HS-27A (cell line): Measurements from ENCODE around the gene TJAP1.

Source experiments
- DNase-seq: peaks from one replicate; pipeline ENCODE4 v3.0.0-alpha.2; 2012; ENCODE audit warnings: low read depth, missing footprints

The TJAP1 gene, protein sequence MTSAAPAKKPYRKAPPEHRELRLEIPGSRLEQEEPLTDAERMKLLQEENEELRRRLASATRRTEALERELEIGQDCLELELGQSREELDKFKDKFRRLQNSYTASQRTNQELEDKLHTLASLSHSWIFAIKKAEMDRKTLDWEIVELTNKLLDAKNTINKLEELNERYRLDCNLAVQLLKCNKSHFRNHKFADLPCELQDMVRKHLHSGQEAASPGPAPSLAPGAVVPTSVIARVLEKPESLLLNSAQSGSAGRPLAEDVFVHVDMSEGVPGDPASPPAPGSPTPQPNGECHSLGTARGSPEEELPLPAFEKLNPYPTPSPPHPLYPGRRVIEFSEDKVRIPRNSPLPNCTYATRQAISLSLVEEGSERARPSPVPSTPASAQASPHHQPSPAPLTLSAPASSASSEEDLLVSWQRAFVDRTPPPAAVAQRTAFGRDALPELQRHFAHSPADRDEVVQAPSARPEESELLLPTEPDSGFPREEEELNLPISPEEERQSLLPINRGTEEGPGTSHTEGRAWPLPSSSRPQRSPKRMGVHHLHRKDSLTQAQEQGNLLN

DNA sequence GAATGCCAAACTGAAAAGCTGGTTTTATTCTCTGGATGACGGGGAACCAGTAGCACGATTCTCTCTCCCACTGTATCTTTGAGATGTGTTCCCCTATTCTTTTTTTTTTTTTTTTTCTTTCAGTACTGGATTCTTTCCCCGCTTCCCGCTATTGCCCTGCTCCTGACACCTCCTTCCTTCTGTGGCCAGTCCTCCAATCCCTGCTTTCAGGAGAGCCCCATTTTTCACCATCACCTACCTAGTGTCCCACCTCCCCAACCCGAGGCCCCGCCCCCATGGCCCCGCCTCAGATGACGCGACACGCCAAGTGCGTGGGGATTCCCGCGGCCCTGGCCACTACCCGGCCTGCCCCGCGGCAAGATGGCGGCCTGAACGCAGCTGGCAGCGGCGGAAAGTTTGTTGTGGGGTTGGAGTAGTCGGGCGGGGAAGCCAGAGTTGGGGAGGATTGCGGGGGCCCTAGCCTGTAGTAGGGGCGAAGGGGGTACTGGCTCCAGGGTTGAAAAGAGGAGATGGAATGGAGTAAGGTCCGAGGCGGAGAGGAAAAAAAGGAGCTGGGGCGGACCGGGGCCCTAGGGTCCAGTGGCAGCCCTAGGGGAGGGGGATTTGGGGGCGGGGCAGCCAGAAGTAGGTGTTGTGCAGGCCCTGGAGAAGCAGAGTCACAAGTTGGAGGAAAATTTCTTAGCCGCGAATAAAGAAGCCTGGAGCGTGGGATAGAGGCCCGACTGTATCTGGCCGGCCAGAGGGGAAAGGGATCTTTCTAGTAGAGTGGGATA lies at the start of gene TJAP1:
Gene TJAP1, plus strand, starts transcription at position 336 of the 773 bp plus-strand sequence. CDS start 21,432 bp downstream, outside the sequence.
- DNase-seq = peak; percentile 70

DNA sequence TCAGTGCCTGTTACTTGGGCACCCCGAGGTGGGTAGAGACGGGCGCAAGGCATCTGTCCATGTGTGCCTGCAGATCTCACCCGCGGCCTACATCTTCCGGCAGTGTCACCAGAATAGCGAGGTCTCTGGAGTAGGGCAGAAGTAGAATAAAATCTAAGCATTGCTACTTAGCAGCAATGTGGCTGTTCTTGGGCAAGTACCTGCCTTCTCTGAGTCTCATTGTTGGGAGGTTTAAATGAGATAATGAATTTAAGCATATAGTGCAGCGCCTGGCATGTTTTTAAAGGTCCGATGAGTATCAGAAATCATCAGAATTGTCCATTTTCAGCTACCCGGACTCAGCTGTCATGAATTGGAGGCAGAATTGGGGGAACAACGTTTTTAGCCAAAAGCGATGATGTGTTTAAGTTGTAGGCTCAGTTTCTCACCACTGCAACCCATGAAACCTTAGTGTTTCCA lies 49.2 kb upstream of the TJAP1 start:
- DNase-seq = no peak

DNA sequence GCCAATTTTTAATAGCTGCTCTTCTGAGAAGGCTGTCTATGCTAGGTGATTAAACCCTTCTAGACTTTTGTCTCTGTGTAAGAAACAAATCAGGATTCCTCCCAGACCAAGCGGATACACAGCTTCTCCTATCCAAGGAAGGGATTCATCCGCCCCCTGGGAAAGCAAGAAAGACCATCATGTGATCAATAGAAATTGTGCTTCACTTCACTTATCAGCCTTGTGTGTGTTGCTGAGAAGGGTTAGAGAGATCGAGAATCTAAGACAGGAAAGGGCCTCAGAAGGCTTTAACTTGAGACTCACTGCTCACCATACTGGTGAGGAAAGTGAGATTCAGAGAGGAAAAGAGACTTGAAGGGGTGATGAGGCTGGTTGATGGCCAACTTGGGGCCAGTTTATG lies 48.5 kb upstream of the TJAP1 start:
- DNase-seq = no peak

GRCh38 chr6:43432009-43432945 lies 45.1 kb upstream of the TJAP1 start:
- DNase-seq = no peak

GRCh38 chr6:43433148-43433547 lies 44.2 kb upstream of the TJAP1 start:
- no peak for DNase-seq

DNA sequence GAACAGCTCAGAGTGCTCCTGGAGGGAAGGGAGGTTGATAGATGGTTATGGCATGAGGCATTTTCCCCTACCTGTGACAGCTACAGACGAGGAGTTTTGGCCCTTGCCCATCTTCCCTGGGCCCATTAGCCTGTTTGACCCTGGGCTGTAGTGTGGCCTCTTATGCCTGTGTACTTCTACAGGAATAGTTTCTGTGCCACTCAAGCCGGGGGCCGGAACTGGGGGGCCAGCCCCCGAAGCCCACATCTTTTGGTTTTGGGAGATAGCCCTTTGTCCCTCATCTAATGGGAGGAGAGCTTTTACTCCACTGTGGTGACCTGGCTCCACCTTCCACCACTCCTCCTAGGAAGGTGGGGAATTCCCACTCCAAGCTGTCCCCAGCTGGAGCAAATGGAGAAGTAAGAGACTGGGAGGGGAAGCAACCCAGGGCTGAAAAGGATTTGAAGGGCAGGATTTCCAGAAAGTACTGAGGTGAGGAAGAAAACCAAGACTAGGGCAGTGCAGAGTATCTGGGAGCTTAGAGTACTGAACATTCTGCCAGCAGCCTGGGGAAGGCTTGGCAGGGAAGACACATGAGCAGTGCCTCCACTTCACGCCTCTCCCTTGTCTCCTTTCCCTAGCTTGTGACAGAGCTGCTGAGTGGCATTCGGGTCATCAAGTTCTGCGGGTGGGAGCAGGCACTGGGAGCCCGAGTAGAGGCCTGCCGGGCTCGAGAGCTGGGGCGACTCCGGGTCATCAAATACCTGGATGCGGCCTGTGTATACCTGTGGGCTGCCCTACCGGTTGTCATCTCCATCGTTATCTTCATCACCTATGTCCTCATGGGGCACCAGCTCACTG lies 43.1 kb upstream of the TJAP1 start:
- no peak for DNase-seq

GRCh38 chr6:43434943-43435342 lies 42.4 kb upstream of the TJAP1 start:
- DNase-seq = no peak

GRCh38 chr6:43435682-43436437 lies 41.5 kb upstream of the TJAP1 start:
- DNase-seq = no peak

- DNase-seq = peak; percentile 86
Measured at GRCh38 chr6:43436577-43437282, 40.6 kb upstream of the TJAP1 start.

DNA sequence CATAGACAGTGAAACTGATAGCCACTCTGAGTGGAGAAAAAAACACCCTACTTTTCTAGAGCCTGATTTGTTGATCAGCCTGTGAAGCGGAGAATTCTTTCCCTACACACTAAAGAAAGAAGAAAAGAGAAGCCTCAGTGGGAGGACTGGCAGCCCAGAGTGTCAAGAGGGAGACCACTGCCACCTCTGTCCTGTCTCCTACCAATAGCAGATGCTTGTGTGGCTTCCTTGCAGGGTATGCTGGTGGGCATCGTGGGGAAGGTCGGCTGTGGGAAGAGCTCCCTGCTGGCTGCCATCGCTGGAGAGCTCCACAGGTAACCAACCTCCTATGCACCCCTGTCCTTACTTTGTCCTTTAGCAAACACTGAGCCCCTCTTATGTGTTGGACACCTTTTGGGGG lies 39.7 kb upstream of the TJAP1 start:
- no peak for DNase-seq

DNA sequence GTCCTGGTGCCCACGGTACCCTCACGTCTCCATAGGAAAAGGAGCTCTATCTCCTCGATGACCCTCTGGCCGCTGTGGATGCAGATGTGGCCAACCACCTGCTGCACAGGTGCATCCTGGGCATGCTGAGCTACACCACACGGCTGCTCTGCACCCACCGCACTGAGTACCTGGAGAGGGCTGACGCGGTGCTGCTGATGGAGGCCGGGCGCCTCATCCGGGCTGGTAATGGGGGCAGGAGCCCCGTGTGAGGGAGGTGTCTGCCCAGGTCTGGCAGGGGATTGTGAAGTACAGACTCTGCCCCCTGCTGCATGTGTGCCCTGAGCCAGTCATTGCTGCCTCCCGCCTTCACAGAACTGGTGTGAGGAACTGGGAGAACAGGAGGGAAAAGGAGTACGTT lies 34.4 kb upstream of the TJAP1 start:
- no peak for DNase-seq

DNA sequence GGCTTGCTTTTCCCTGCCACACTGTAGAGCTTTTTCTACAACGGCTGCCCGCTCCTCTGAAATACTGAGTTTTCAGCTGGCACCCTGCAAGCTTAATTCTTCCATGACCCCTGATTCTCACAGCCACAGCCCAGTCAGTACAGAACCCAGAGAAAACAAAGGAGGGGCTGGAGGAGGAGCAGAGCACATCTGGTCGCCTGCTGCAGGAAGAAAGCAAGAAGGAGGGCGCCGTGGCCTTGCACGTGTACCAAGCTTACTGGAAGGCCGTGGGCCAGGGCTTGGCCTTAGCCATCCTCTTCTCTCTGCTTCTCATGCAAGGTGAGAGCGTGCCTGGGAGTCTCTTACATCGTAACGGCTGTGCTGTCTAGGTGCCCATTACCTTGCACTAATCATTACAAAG lies 33.3 kb upstream of the TJAP1 start:
- no peak for DNase-seq

- DNase-seq = no peak
Measured at GRCh38 chr6:43444582-43444981, 32.8 kb upstream of the TJAP1 start.

DNA sequence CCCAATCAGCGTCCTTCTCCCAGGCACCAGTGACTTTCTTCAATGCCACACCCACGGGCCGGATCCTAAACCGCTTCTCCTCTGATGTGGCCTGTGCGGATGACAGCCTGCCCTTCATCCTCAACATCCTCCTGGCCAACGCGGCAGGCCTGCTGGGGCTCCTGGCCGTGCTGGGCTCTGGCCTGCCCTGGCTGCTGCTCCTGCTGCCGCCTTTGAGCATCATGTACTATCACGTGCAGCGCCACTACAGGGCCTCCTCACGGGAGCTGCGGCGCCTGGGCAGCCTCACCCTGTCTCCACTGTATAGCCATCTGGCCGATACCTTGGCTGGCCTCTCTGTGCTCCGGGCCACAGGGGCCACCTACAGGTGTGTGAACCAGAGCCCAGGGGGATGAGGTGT lies 31.8 kb upstream of the TJAP1 start:
- no peak for DNase-seq

- no peak for DNase-seq
Measured at GRCh38 chr6:43447604-43448003, 29.8 kb upstream of the TJAP1 start.

- DNase-seq = no peak
Measured at GRCh38 chr6:43448916-43449315, 28.5 kb upstream of the TJAP1 start.

DNA sequence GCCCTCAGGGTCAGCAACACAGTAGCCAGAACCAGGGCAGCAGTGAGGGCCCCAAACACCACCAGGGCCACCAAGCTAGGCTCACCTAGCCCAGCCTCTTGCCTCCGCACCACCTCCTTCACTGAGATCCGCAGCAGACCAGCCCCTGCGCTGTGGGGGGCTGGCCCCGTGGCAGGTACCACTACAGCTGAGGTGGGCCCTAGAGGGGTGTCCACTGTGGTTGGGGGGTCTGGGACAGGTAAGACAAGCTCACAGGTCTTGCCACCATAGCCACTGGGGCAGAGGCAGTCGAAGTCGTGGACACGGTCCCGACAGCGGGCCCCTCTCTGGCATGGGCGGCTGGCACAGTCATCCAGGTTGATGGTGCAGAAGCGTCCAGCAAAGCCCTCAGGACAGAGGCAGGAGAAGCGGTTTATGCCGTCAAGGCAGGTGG lies 26.7 kb upstream of the TJAP1 start:
- DNase-seq = no peak

DNA sequence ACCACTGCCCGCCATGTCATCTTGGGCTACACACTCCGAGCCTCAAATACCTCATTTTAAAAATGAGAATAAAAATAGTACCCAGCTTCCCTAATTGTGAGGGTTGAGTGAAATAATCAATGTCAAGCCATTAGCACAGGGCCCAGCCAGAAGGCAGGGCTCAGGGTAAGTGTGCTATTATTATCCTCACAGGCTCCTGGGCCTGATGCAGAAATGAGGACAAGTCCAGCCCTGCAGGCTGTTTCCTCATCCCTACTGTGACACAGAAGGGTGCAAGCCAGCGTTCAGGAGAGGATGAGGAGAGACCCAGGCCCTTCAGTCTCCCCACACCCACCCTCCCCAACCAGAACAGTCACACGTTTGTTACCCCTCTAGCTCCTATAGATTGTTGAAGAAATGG lies 26.0 kb upstream of the TJAP1 start:
- no peak for DNase-seq

DNA sequence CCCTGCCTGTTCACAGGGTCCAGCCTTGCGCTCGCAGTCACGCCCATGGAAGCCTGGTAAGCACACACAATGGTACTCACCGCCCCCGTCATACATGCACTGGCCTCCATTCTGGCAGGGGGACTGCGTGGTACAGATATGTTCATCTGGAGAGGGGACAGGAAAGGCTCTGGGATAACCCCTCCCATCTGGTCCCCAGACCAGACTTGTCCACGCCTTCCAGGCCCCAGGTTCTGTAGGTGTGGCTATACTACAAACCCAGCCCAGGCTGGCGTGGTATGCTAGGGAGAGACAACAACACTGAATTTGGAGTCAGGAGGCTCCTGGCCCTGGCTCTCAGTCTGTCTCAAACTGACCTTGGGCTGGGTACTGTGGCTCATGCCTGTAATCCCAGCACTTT lies 25.4 kb upstream of the TJAP1 start:
- DNase-seq = no peak
